ENCODE results near the gene NAALADL1. TPM values are rescaled to one million over a fixed set of nuclear protein-coding genes. Genes with fewer than 3 reads are reported as not detected.

NAALADL1 gene, protein sequence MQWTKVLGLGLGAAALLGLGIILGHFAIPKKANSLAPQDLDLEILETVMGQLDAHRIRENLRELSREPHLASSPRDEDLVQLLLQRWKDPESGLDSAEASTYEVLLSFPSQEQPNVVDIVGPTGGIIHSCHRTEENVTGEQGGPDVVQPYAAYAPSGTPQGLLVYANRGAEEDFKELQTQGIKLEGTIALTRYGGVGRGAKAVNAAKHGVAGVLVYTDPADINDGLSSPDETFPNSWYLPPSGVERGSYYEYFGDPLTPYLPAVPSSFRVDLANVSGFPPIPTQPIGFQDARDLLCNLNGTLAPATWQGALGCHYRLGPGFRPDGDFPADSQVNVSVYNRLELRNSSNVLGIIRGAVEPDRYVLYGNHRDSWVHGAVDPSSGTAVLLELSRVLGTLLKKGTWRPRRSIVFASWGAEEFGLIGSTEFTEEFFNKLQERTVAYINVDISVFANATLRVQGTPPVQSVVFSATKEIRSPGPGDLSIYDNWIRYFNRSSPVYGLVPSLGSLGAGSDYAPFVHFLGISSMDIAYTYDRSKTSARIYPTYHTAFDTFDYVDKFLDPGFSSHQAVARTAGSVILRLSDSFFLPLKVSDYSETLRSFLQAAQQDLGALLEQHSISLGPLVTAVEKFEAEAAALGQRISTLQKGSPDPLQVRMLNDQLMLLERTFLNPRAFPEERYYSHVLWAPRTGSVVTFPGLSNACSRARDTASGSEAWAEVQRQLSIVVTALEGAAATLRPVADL
- polyA plus RNA-seq (ENCODE audit: insufficient read length in 12 of 12): 10 to 100 TPM in 2 of 12 donors, 1 to 10 TPM in 9, not detected in 1; 5.1 to 26.1 (median 7.8) TPM
- long read RNA-seq, donor 1: 0 reads
- long read RNA-seq, donor 2, partial matches to known transcripts: 0 of 1 reads
- long read RNA-seq, donor 2, other reads (novel, unspliced or antisense): 0 of 1 reads
- long read RNA-seq, donor 3: 0 reads
- long read RNA-seq, donor 4: 0 reads
- long read RNA-seq, donor 5: 0 reads
- long read RNA-seq, donor 6, partial matches to known transcripts: 0 of 2 reads
- long read RNA-seq, donor 6, other reads (novel, unspliced or antisense): 0 of 2 reads
- long read RNA-seq, donor 7, partial matches to known transcripts: 0 of 1 reads
- long read RNA-seq, donor 7, other reads (novel, unspliced or antisense): 0 of 1 reads
- long read RNA-seq, donor 8: 0 reads
- long read RNA-seq, donor 9, partial matches to known transcripts: 0 of 2 reads
- long read RNA-seq, donor 9, other reads (novel, unspliced or antisense): 0 of 2 reads
- long read RNA-seq, donor 10, partial matches to known transcripts: 0 of 1 reads
- long read RNA-seq, donor 10, other reads (novel, unspliced or antisense): 0 of 1 reads
- long read RNA-seq, donor 11, partial matches to known transcripts: 0 of 1 reads
- long read RNA-seq, donor 11, other reads (novel, unspliced or antisense): 0 of 1 reads

DNA sequence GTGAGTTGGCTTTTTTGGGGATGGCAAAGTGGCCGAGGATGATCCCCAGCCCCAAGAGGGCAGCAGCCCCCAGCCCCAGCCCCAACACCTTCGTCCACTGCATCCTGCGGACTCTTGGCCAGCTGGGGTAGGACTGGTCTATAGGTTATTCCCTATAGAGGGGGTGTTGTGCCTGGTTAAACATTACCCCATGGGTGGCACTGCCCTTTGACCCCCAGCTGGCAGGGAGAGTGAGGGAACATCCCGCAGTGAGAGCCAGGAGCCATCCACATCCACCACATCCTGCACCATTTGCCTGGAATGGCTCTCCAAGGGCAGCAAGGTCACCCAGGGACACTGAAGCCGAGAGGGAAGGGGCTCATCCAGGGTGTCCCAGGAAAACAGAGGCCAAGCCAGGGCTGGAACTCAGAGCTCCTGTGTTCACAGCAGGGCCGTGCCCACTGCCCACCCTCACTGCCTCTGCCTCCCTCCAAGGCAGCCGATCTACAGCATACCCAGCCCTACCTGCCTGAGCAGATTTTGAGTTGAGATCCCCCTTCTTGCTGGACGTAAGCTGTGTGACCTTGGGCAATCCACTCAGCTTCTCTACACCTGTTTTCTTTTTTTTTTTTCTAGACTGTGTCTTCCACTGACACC lies at the start of gene NAALADL1:
TSS of gene NAALADL1 (minus strand) at position 135 of the 636 bp plus-strand sequence. CDS start at position 103, 32 bp downstream.
- no peak for DNase-seq

DNA sequence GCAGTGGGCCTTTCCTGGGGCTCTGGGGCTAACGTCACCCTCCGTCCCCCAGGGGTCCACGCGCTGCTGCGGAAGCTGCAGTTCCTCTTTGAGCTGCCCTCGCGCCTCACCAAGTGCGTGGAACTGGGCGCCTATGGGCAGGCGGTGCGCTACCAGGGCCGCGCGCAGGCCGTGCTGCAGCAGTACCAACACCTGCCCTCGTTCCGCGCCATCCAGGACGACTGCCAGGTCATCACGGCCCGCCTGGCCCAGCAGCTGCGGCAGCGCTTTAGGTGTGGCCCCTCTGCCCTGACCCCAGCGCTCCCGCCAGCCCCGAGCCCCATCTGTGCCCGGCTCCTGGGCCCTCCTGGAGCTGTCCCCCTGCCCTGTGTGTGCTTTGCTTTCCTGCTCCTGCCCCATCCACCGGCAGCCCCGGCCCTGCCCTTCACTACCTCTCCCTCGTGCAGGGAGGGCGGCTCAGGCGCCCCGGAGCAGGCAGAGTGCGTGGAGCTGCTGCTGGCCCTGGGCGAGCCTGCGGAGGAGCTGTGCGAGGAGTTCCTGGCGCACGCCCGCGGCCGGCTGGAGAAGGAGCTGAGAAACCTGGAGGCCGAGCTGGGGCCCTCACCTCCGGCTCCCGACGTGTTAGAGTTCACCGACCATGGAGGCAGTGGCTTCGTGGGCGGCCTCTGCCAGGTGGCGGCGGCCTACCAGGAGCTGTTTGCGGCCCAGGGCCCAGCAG lies 49.6 kb upstream of the NAALADL1 start:
- DNase-seq: no peak

DNA sequence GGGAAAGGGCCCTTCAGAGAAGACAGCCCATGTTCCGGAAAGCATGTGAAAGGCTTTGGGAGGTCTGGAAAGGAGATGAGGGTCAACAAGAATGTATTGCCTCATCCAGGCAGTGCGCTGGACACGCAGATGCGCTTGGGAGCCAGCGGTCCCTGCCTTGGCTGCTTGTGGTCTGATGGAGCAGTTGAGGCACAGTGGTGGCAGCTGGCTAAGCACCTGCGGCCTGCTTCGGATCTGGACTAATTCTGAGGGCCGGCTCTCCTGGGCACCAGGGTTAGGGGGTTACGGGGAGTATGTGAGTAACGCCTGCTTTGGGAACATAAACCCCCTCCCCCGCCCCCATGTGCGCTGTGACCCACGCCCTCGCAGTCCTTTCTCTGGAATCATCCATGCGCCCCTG lies 48.7 kb upstream of the NAALADL1 start:
- no peak for DNase-seq

DNA sequence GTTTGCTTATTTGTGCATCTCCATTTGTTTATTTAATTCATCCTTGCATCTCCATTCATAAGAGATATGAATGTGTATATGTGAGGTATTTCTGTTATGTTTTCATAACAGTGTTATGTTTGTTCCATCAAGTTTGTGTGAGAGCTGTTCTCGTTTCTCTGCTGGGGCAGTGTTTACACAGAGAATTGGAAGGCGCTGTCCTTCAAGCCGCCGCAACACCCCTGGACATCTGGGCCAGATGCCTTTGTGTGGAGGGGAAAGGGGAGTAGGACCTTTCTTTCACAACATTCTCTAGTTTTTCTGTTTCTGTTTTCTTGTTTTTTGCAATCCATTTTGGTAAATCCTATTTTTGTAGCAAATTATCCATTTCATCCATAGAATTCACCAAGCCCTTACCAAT lies 46.3 kb upstream of the NAALADL1 start:
- DNase-seq: no peak

DNA sequence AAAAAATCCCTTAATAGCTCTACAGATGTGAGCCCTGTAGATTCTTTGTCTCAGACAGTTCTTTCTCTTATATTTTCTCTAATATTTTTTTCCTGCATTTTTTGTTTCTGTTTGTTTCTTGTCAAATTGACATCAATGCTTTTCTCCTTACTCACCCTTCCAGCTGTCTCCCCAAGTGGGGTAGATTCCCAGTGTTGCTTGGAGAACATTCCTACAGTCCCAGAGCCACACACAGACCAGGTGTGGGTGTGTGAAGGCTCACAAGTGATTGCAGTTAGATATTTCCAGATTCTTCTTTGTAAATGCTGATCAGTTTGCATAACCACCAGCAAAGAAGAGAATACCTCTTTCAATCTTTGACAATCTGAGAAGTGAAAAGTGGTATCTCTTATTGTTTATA lies 45.1 kb upstream of the NAALADL1 start:
- no peak for DNase-seq

DNA sequence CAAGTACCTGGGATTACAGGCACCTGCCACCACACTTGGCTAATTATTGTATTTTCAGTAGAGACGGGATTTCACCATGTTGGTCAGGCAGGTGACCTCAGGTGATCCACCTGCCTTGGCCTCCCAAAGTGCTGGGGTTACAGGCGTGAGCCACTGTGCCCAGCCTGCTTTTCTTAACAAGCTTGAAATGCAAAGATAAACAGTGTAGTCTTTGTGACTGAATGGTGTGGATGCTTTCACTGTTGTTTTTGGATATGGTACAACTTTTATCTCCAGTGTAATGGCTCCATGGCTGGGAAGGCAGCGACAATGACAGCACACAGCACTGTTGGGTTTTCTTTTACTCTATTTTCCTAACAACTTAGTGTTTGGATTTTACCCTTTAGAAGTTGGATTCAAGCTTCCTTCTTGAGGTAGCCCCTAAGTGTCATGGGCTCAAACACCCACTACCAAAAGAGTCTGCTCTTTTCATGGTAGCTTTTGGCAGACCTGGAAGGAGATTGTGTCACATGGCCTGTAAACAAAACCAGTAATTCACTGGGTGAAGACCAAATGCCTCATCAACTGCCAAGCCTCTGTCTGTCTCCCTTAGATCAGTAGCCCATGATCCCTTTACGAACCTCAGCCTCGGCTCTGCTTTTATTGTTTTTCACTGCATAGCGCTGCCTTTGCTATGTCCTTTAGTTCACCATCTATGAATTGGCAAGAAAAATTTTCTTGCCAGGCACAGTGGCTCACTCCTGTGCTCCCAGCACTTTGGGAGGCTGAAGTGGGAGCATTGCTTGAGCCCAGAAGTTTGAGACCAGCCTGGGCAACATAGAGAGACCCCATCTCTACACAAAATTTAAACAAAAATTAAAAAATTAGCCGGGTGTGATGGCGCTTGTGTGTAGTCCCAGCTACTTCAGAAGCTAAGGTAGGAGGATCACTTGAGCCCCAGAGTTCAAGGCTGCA lies 44.1 kb upstream of the NAALADL1 start:
- no peak for DNase-seq

DNA sequence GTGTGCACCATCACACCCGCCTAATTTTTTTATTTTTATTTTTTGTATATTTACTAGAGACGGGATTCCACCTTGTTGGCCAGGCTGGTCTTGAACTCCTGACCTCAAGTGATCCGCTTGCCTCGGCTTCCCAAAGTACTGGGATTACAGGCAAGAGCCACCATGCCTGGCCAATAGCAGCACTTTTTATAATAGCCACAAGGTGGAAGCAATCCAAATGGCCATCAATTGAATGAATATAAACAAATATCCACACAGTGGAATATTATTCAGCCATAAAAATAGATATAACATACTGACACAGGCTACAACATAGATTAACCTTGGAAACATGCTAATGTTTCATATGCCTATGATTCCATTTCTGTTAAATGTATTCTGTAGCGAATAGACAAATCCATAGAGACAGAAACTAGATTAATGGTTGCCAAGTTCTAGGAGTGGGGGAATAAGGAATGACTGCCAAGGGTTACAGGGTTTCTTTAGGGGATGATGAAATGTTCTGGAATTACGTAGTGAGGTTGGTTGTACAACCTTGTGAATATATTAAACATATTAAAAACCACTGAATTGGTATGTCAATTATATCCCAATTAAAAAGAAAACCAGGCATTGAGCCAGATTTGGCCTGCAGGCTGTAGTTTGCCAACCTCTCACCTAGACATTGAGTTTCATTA lies 42.5 kb upstream of the NAALADL1 start:
- no peak for DNase-seq

DNA sequence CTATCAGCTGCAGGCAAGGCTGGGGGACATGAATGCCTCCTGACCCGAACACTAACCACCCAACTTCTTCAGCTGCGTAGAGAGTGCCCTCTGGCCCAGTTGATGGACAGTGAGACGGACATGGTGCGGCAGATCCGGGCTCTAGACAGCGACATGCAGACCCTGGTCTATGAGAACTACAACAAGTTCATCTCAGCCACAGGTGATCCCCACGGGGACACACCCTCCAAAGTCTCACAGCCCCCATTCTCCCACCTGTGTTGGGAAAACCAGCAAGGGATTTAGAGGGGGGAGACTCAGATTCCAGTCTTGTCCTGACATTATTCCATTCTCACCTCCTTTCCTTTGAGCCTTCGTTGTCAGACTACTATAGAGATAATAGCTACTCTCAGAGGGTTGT lies 38.6 kb upstream of the NAALADL1 start:
- no peak for DNase-seq

DNA sequence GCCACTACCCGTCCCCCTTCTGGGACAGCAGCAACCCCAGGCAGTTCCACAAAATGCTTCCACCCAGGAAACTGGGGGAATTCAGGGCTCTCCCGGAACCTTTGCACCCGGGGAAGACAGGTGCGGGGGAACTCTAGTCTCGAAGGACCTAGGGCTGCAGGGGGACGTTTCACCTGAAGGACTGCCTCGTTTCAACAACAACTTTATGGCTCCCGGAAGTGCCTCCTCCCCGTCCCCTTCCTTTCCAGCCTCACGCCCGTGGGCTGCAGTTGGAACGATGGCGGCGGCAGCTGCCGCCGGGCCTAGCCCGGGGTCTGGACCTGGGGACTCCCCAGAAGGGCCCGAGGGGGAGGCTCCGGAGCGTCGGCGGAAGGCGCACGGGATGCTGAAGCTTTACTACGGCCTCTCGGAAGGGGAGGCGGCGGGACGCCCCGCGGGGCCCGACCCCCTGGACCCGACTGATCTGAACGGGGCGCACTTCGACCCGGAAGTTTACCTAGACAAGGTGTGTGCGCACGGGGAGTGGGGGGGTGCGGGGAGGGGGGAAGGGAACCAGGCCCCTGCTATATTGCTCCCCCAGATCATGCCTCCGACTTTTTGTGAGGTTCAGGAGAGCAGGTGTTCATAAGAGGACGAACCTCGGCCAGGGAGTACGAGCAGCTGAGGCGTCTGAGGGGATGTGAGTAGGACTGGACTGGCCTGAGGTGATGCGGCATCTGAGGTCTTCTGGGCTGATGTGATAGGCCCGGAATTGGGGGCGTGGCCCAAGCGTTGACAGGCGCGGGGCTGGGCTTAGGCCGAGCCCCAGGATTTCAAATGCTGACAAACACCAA lies 37.8 kb upstream of the NAALADL1 start, which contains the start of gene VPS51:
TSS of gene VPS51 (plus strand) at position 241 of the 833 bp plus-strand sequence. CDS start at position 278, 37 bp downstream.
- peak; percentile 91 for DNase-seq

DNA sequence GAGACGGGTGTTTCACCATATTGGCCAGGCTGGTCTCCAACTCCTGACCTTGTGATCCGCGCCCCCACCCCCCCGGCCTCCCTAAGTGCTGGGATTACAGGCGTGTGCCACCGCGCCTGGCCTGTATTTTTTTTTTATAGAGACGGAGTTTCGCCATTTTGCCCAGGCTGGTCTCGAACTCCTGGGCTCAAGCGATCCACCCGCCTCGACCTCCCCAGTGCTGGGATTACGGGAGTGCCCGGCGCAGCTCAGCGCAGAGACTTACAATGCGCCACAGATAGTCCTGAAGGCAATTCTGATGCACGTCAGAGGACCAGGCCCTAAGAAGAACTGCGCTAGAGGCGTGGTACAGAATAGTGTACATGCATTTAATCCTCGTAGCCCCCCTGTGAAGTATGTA lies 37.1 kb upstream of the NAALADL1 start:
- DNase-seq: no peak

DNA sequence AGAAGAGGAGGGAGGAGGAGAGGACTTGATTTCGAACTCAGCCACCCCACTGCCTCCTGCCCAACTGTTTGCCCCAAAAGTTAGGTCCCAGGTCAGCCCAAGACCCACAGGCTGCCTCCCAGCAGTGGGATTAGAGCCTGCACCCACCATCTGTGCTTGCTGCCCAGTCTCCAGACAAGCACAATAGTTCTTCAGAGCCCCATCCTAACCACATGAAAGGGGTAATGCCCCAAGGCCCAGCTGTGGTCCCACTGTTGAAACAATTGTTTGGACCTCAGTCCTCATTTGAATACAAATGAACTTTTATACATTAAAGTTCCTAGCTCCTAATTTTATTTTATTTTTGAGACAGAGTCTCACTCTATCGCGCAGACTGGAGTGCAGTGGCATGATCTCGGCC lies 32.3 kb upstream of the NAALADL1 start:
- DNase-seq: no peak

DNA sequence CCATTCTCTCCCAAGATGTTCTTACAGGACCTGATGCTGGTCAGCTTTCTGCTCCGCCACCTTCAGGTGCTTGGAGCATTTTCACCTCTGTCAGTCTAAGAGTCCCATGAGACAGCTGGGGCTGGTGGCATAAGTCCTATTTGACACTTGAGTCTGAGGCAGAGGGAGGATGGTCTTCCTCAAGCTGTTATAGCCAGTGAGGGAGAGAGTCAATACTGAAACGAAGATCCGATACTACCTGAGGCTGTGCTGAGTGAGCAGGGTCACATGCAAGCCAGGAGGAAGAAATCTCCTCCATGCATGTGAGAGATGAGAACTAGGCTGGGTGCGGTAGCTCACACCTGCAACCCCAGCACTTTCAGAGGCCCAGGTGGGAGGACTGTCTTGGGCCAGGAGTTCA lies 31.3 kb upstream of the NAALADL1 start:
- DNase-seq: no peak

DNA sequence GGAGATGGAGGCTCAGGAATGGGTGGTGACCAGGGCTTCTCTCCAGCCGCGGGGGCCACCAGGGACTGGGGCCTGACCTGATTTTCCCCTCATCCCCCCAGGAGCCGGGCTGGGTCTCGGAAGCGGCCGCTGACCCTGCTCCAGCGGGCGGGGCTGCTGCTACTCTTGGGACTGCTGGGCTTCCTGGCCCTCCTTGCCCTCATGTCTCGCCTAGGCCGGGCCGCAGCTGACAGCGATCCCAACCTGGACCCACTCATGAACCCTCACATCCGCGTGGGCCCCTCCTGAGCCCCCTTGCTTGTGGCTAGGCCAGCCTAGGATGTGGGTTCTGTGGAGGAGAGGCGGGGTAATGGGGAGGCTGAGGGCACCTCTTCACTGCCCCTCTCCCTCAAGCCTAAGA lies 29.5 kb upstream of the NAALADL1 start:
- DNase-seq: no peak

DNA sequence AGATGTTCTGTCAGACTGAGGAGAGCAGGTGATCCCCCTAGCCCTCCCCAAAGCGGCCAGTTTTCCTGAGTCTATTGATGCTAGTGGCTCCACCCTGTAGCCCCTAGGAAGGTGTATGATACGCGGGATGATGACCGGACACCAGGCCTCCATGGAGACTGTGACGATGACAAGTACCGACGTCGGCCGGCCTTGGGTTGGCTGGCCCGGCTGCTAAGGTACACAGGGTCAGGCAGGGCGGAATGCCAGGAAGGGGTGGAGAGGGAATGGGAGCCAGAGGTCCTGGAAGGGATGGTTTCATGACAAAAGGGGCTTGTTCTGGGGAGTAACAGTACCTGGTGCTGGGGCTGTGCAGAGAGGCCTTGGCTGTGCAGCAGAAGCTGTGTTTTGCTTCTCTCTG lies 28.9 kb upstream of the NAALADL1 start:
- DNase-seq: no peak

DNA sequence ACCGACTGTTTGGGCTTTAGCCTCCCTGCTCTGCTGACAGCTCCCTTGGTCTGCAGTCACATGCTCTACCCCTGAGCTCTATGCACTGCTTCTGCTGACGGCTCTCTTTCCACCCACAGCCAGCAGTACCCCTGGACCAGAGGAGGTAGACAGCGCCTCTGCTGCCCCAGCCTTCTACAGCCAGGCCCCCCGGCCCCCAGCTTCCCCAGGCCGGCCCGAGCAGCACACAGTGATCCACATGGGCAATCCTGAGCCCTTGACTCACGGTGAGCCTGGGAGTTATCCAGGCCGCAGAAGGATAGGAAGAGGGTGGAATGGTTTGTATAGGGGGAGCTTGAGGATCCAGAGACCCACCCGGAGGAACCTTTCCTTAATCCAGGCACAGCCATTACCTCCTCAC lies 28.5 kb upstream of the NAALADL1 start:
- DNase-seq: no peak

DNA sequence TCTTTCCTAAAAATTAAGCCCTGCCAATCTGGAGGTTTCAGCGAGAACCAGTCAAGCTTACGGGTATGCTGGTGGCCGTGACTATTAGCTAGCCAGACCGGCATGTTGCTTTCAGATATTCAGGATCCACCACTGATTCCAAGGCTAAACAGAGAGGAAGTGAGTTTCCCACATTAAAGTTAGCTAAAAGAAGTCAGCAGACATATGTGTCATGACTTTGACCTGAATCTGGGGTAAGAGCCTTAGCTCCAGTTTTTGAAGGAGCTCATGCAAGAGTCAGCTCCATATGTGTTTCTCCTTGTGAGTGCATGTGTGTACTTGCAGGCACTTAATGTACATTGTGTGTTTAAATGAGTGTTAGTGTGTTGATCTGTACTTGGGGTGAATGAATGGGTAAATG lies 27.1 kb upstream of the NAALADL1 start:
- no peak for DNase-seq

DNA sequence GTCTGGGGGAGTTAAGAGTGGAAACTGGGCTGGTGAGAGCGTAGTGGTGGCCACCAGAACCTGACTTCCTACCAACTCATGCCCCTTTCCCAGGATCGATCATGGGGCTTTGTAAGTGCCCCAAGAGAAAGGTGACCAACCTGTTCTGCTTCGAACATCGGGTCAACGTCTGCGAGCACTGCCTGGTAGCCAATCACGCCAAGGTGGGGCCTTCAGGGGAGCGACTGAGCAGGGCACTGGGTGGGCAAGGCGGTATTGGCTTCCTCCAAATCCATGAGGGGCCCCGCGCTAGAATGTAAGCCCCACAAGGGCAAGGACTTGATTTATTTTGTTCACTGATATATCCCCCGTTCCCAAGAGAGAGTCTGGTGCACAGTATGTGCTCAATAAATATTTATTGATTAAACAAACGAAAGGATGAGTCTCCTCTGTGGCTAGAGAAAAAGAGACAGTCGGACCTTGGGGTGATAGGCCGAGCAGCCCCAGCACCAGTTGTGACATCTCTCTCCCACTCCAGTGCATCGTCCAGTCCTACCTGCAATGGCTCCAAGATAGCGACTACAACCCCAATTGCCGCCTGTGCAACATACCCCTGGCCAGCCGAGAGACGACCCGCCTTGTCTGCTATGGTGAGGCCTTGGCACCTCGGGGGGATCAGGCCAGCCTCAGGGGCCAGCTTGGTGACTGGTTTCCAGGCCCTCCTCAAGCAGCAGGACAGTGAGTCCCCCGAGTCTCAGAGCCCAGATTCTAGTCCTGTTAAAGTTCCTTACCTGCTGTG lies 26.4 kb upstream of the NAALADL1 start:
- no peak for DNase-seq
